ENCODE results near the gene USP40. TPM values are rescaled to one million over a fixed set of nuclear protein-coding genes. Genes with fewer than 3 reads are reported as not detected.

Gene USP40
- total RNA-seq, 1 donor from 2014 or later: 47.6 TPM

- Histone ChIP-seq H3K36me3 (peaks cover 50% of the 10 kb centered on the region), H3K4me3 (no peak overlapping the region), H3K9me3 (no peaks in the 10 kb centered on the region), H3K4me1 (no peaks in the 10 kb centered on the region), H3K27me3 (no peaks in the 10 kb centered on the region), H3K27ac (no peak overlapping the region)
- TF ChIP-seq, protein P1, sequence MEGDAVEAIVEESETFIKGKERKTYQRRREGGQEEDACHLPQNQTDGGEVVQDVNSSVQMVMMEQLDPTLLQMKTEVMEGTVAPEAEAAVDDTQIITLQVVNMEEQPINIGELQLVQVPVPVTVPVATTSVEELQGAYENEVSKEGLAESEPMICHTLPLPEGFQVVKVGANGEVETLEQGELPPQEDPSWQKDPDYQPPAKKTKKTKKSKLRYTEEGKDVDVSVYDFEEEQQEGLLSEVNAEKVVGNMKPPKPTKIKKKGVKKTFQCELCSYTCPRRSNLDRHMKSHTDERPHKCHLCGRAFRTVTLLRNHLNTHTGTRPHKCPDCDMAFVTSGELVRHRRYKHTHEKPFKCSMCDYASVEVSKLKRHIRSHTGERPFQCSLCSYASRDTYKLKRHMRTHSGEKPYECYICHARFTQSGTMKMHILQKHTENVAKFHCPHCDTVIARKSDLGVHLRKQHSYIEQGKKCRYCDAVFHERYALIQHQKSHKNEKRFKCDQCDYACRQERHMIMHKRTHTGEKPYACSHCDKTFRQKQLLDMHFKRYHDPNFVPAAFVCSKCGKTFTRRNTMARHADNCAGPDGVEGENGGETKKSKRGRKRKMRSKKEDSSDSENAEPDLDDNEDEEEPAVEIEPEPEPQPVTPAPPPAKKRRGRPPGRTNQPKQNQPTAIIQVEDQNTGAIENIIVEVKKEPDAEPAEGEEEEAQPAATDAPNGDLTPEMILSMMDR (IDR thresholded peaks at IDR 0.05): no peak
- DNase-seq (no peak), ATAC-seq (no peak)
- intact Hi-C loops (cut with DNase I): no loop called here
These were observed 33.6 kb downstream of the USP40 start for GRCh38 chr2:233532971-233533370.

- H3K27ac ChIP-seq: no peak overlapping the region
- DNase-seq: no peak
- H3K4me3 ChIP-seq: no peak overlapping the region
- H3K27me3 ChIP-seq: no peaks in the 10 kb centered on the region
- H3K4me1 ChIP-seq: no peaks in the 10 kb centered on the region
- ATAC-seq: no peak
- H3K36me3 ChIP-seq: peaks cover 55% of the 10 kb centered on the region
- TF ChIP-seq, protein P1 (IDR thresholded peaks at IDR 0.05): no peak
- H3K9me3 ChIP-seq: no peaks in the 10 kb centered on the region
- intact Hi-C loops (cut with DNase I): no loop called here
These were observed 34.6 kb downstream of the USP40 start for GRCh38 chr2:233531955-233532354.

GRCh38 chr2:233530381-233530780 lies 36.2 kb downstream of the USP40 start:
- H3K4me3 ChIP-seq: no peak overlapping the region
- TF ChIP-seq, protein P1 (IDR thresholded peaks at IDR 0.05): no peak
- no peak for ATAC-seq
- no peaks in the 10 kb centered on the region for H3K4me1 ChIP-seq
- no peaks in the 10 kb centered on the region for H3K9me3 ChIP-seq
- intact Hi-C loops (cut with DNase I): no loop called here
- peaks cover 48% of the 10 kb centered on the region for H3K36me3 ChIP-seq
- H3K27me3 ChIP-seq: no peaks in the 10 kb centered on the region
- H3K27ac ChIP-seq: no peak overlapping the region
- no peak for DNase-seq

DNA sequence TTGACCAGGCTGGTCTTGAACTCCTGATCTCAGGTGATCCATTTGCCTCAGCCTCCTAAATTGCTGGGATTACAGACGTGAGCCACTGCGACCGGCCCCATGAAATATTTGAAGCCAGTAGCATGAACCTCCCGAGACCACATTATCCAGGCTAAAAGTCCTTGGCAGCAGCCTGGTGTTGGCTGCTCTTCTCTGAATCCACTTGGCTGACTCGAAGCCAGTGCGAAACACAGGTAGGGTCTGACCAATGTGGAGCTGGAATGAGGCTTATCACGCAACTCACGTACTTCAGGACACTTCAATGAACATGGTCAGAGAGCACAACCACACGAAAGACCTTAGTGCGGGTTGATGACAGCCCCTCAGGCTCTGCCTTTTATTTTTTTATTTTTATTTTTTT lies 38.4 kb downstream of the USP40 start:
- DNase-seq (no peak), ATAC-seq (no peak)
- peaks cover 44% of the 10 kb centered on the region for H3K36me3 ChIP-seq
- H3K27me3 ChIP-seq: no peaks in the 10 kb centered on the region
- intact Hi-C loops (cut with DNase I): no loop called here
- no peaks in the 10 kb centered on the region for H3K9me3 ChIP-seq
- no peak overlapping the region for H3K4me3 ChIP-seq
- no peak overlapping the region for H3K27ac ChIP-seq
- no peaks in the 10 kb centered on the region for H3K4me1 ChIP-seq
- TF ChIP-seq, protein P1 (IDR thresholded peaks at IDR 0.05): no peak

DNA sequence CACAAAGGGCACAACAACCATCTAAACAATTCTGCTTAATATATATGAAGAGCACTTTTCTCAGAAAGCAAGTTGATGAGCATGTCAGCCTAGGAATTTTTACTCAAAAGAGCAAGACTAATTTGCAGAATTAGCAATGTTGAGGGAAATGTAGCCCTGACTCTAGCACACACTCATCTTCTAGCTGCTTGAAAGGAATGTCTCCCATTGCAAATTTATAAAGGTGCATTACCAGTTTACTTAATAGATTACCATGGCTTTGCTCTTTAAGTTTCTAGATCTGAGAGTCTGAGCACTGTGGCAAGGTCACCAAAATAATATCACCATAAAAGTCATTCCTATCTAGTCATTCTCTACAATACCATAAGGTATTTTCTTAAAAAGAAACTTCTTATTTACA lies 40.8 kb downstream of the USP40 start:
- TF ChIP-seq, protein P1 (IDR thresholded peaks at IDR 0.05): no peak
- Histone ChIP-seq H3K4me3 (no peak overlapping the region), H3K4me1 (no peaks in the 10 kb centered on the region), H3K27me3 (no peaks in the 10 kb centered on the region), H3K36me3 (peaks cover 48% of the 10 kb centered on the region), H3K9me3 (no peaks in the 10 kb centered on the region), H3K27ac (no peak overlapping the region)
- ATAC-seq (no peak), DNase-seq (no peak)
- intact Hi-C loops (cut with DNase I): no loop called here

Measured in upper lobe of right lung (tissue), 1 donor.